Astrocyte of the cerebellum (primary cell): Measurements from ENCODE around the gene HBS1L.
"Not testable (repeated sequence)": the region's sequence is repeated elsewhere in the genome, so short reads cannot be mapped to it uniquely, and the experiment has no call there.

Experiments used
- DNase-seq: peaks from one replicate; pipeline ENCODE4 v3.0.0-alpha.2; 2011; ENCODE audit warnings: low read depth
- H3K4me3 ChIP-seq: 2 replicates; pipeline ENCODE4 v1.5.1; 2011; ENCODE audit warnings: mild to moderate bottlenecking, low read depth, low read length, moderate library complexity
- CTCF ChIP-seq: IDR thresholded peaks from 2 replicates; pipeline ENCODE4 v1.5.1; 2012; ENCODE audit warnings: low read length, low read depth, moderate library complexity, mild to moderate bottlenecking; ENCODE audit errors: missing control alignments
- in situ Hi-C: cut with HindIII; loops from 2 replicates; pipeline ENCODE4 v1.10.0; 2017; ENCODE audit warnings: low sequenced_read_pairs

Gene HBS1L

GRCh38 chr6:135060076-135060475, 5.5 kb upstream of the HBS1L start:
- no peak for DNase-seq
- H3K4me3 ChIP-seq = no peak overlapping the region
- no peak for TF ChIP-seq CTCF
- in situ Hi-C loops = no loop called here

GRCh38 chr6:135058299-135058698, 3.7 kb upstream of the HBS1L start:
- H3K4me3 ChIP-seq, in situ Hi-C loops, DNase-seq: not testable (repeated sequence)

GRCh38 chr6:135056632-135057031, 2.0 kb upstream of the HBS1L start:
- no peak overlapping the region for H3K4me3 ChIP-seq
- no peak for TF ChIP-seq CTCF
- no peak for DNase-seq
- in situ Hi-C loops = no loop called here

DNA sequence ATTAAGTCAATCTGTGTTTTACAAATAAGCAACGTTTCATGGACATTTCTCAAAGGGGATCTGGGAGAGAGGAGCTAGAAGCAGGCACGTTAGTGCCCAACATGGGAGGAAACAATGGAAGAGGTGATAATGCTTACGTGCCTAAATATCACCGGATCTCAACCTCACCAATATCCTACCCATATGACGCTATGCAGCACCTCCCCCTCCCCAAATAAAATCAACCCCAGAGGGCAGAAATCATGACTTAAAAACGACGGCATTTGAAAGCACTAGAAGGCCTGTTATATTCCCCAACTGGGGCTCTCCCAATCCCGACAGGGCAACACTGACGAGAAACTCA, 425 bp downstream of the HBS1L start:
- peak overlapping the region; percentile 79 for H3K4me3 ChIP-seq
- DNase-seq = no peak
- in situ Hi-C loops = no loop called here
- no peak for TF ChIP-seq CTCF

GRCh38 chr6:135053406-135053805, 1.2 kb downstream of the HBS1L start:
- H3K4me3 ChIP-seq = peak overlapping the region; percentile 79
- DNase-seq = no peak
- in situ Hi-C loops = no loop called here
- TF ChIP-seq CTCF = no peak

GRCh38 chr6:135052939-135053338, 1.7 kb downstream of the HBS1L start:
- in situ Hi-C loops = no loop called here
- no peak overlapping the region for H3K4me3 ChIP-seq
- TF ChIP-seq CTCF = no peak
- no peak for DNase-seq

GRCh38 chr6:135048915-135049314, 5.7 kb downstream of the HBS1L start:
- H3K4me3 ChIP-seq = no peak overlapping the region
- in situ Hi-C loops = no loop called here
- no peak for DNase-seq
- no peak for TF ChIP-seq CTCF
